Measurements from ENCODE around the gene OTOGL.
"Not testable (repeated sequence)": the region's sequence is repeated elsewhere in the genome, so short reads cannot be mapped to it uniquely, and the experiment has no call there.

OTOGL gene

GRCh38 chr12:80211671-80212070 lies 112.3 kb downstream of the OTOGL start:
- Histone ChIP-seq H3K9me3 (ENCODE audit: control insufficient read depth, insufficient read depth, low read length) (no peaks in the 10 kb centered on the region), H3K36me3 (ENCODE audit: insufficient read depth, low read length) (no peaks in the 10 kb centered on the region)

GRCh38 chr12:80212938-80213645 lies 113.8 kb downstream of the OTOGL start:
- no peak overlapping the region for H3K9ac ChIP-seq (ENCODE audit: low read depth, low read length)
- H3K4me1 ChIP-seq (ENCODE audit: insufficient read depth, low read length), result peaks cover 16% of the 10 kb centered on the region
- no peaks in the 10 kb centered on the region for H3K36me3 ChIP-seq (ENCODE audit: insufficient read depth, low read length)
- no peaks in the 10 kb centered on the region for H3K9me3 ChIP-seq (ENCODE audit: control insufficient read depth, insufficient read depth, low read length)

More at GRCh38 chr12:80211671-80212070, 112.3 kb downstream of the OTOGL start:
- H3K9ac ChIP-seq (ENCODE audit: low read depth, low read length), result no peak overlapping the region
- H3K4me1 ChIP-seq (ENCODE audit: insufficient read depth, low read length), result peaks cover 16% of the 10 kb centered on the region

GRCh38 chr12:80213871-80214270 lies 114.5 kb downstream of the OTOGL start:
- Histone ChIP-seq H3K9me3 (ENCODE audit: control insufficient read depth, insufficient read depth, low read length) (no peaks in the 10 kb centered on the region), H3K4me1 (ENCODE audit: insufficient read depth, low read length) (peaks cover 16% of the 10 kb centered on the region), H3K36me3 (ENCODE audit: insufficient read depth, low read length) (no peaks in the 10 kb centered on the region), H3K9ac (ENCODE audit: low read depth, low read length) (no peak overlapping the region)

- Histone ChIP-seq H3K9me3 (ENCODE audit: control insufficient read depth, insufficient read depth, low read length) (no peaks in the 10 kb centered on the region), H3K36me3 (ENCODE audit: insufficient read depth, low read length) (no peaks in the 10 kb centered on the region), H3K4me1 (ENCODE audit: insufficient read depth, low read length) (peaks cover 16% of the 10 kb centered on the region), H3K9ac (ENCODE audit: low read depth, low read length) (no peak overlapping the region)
These were observed 117.7 kb downstream of the OTOGL start for GRCh38 chr12:80217011-80217535.

- H3K9me3 ChIP-seq (ENCODE audit: control insufficient read depth, insufficient read depth, low read length); H3K9ac ChIP-seq (ENCODE audit: low read depth, low read length); H3K36me3 ChIP-seq (ENCODE audit: insufficient read depth, low read length); H3K4me1 ChIP-seq (ENCODE audit: insufficient read depth, low read length): not testable (repeated sequence)
These were observed 119.6 kb downstream of the OTOGL start for GRCh38 chr12:80218925-80219324.

DNA sequence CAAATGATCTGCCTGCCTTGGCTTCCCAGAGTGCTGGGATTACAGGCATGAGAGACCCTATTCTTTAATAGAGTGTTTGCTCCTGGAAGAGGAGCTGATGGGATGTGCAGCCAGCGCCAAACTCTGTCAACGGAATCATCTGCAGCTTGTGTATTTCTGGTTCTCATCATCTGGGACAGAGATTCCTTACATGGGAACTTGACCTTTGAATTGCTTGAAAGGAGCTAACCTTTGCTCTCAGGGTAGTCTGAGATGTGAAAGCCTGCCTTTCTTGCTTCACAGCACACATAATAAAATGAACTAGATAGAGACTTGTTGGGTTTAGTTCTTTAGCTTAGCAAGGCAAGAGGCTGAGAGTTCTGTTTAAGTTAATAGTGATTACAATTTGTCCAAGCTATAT lies 120.0 kb downstream of the OTOGL start:
- Histone ChIP-seq H3K9ac (ENCODE audit: low read depth, low read length) (no peak overlapping the region), H3K9me3 (ENCODE audit: control insufficient read depth, insufficient read depth, low read length) (no peaks in the 10 kb centered on the region), H3K4me1 (ENCODE audit: insufficient read depth, low read length) (no peaks in the 10 kb centered on the region), H3K36me3 (ENCODE audit: insufficient read depth, low read length) (no peaks in the 10 kb centered on the region)

GRCh38 chr12:80222261-80222660 lies 122.9 kb downstream of the OTOGL start:
- Histone ChIP-seq H3K9me3 (ENCODE audit: control insufficient read depth, insufficient read depth, low read length) (no peaks in the 10 kb centered on the region), H3K9ac (ENCODE audit: low read depth, low read length) (no peak overlapping the region), H3K36me3 (ENCODE audit: insufficient read depth, low read length) (no peaks in the 10 kb centered on the region), H3K4me1 (ENCODE audit: insufficient read depth, low read length) (peaks cover 3% of the 10 kb centered on the region; the same call in 1 of the 2 replicates)

- H3K9ac ChIP-seq (ENCODE audit: low read depth, low read length), result no peak overlapping the region
- H3K4me1 ChIP-seq (ENCODE audit: insufficient read depth, low read length), result peaks cover 12% of the 10 kb centered on the region
- H3K9me3 ChIP-seq (ENCODE audit: control insufficient read depth, insufficient read depth, low read length), result no peaks in the 10 kb centered on the region
- no peaks in the 10 kb centered on the region for H3K36me3 ChIP-seq (ENCODE audit: insufficient read depth, low read length)
These were observed 127.2 kb downstream of the OTOGL start for GRCh38 chr12:80226576-80226975.

GRCh38 chr12:80227904-80228303 lies 128.6 kb downstream of the OTOGL start:
- H3K9ac ChIP-seq (ENCODE audit: low read depth, low read length); H3K36me3 ChIP-seq (ENCODE audit: insufficient read depth, low read length); H3K9me3 ChIP-seq (ENCODE audit: control insufficient read depth, insufficient read depth, low read length): not testable (repeated sequence)
- H3K4me1 ChIP-seq (ENCODE audit: insufficient read depth, low read length), result peaks cover 12% of the 10 kb centered on the region

DNA sequence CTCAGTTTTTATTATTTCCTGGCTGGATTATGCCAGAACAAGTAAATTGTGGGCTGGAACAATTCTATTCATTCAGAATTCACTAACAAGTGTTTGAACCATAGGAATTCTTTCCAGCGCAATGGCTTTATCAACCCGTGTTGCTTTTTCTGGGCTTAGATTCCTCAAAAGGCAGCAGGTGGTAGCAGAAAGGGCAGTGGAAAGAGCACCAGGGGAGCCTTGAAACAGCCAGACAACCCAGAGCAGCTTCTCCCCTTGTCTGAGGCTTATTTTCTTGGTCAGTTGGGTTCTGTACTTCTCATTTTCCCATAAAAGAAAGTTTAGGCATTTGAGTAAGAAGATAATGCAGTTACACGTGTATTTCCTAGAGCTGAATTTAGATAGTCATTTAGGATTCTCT lies 130.7 kb downstream of the OTOGL start:
- no peak overlapping the region for H3K9ac ChIP-seq (ENCODE audit: low read depth, low read length)
- H3K4me1 ChIP-seq (ENCODE audit: insufficient read depth, low read length), result peaks cover 12% of the 10 kb centered on the region
- H3K36me3 ChIP-seq (ENCODE audit: insufficient read depth, low read length), result no peaks in the 10 kb centered on the region
- no peaks in the 10 kb centered on the region for H3K9me3 ChIP-seq (ENCODE audit: control insufficient read depth, insufficient read depth, low read length)

DNA sequence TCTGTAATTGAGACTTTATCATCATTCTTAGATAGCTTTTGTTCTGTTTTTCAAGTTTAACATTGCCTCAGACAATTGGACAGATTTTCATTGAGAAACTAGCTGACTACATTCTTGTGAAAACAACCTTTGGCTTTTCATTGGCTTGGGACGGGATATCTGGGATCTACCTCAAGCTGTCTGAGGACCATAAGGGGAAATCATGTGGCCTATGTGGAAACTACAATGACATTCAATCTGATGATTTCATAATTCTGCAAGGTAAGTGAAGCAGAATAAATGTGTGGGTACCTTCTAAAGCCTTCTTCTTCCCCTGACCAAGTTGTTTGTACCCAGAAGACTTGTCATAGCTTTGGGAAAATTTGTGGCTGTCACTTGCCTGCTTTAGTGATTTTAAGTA lies 133.5 kb downstream of the OTOGL start:
- peaks cover 9% of the 10 kb centered on the region; the same call in 1 of the 2 replicates for H3K4me1 ChIP-seq (ENCODE audit: insufficient read depth, low read length)
- no peak overlapping the region for H3K9ac ChIP-seq (ENCODE audit: low read depth, low read length)
- no peaks in the 10 kb centered on the region for H3K9me3 ChIP-seq (ENCODE audit: control insufficient read depth, insufficient read depth, low read length)

GRCh38 chr12:80233926-80234325 lies 134.6 kb downstream of the OTOGL start:
- H3K9ac ChIP-seq (ENCODE audit: low read depth, low read length), result no peak overlapping the region
- no peaks in the 10 kb centered on the region for H3K36me3 ChIP-seq (ENCODE audit: insufficient read depth, low read length)
- H3K9me3 ChIP-seq (ENCODE audit: control insufficient read depth, insufficient read depth, low read length), result no peaks in the 10 kb centered on the region
- H3K4me1 ChIP-seq (ENCODE audit: insufficient read depth, low read length), result peaks cover 9% of the 10 kb centered on the region; the same call in 1 of the 2 replicates

More for the DNA sequence above, 133.5 kb downstream of the OTOGL start:
- no peaks in the 10 kb centered on the region for H3K36me3 ChIP-seq (ENCODE audit: insufficient read depth, low read length)

GRCh38 chr12:80234667-80235066 lies 135.3 kb downstream of the OTOGL start:
- no peak overlapping the region for H3K9ac ChIP-seq (ENCODE audit: low read depth, low read length)
- peaks cover 8% of the 10 kb centered on the region; the same call in 1 of the 2 replicates for H3K4me1 ChIP-seq (ENCODE audit: insufficient read depth, low read length)
- no peaks in the 10 kb centered on the region for H3K36me3 ChIP-seq (ENCODE audit: insufficient read depth, low read length)
- H3K9me3 ChIP-seq (ENCODE audit: control insufficient read depth, insufficient read depth, low read length), result no peaks in the 10 kb centered on the region

- no peaks in the 10 kb centered on the region for H3K36me3 ChIP-seq (ENCODE audit: insufficient read depth, low read length)
- no peaks in the 10 kb centered on the region for H3K9me3 ChIP-seq (ENCODE audit: control insufficient read depth, insufficient read depth, low read length)
- H3K9ac ChIP-seq (ENCODE audit: low read depth, low read length), result no peak overlapping the region
- no peaks in the 10 kb centered on the region for H3K4me1 ChIP-seq (ENCODE audit: insufficient read depth, low read length)
These were observed 136.6 kb downstream of the OTOGL start for GRCh38 chr12:80235944-80236343.

DNA sequence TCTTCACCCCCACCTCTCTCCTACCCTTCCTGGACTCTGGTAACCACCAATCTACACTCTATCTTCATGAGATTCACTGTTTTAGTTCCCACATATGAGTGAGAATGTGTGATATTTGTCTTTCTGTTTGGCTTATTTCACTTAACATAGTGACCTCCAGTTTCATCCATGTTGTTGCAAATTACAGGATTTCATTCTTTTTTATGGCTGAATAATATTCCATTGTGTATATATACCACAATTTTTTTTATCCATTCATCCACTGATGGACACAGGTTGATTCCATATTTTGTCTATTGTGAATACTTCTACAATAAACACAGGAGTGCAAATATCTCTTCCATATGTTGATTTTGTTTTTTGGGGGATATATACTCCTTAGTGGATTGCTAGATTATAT lies 140.5 kb downstream of the OTOGL start:
- Histone ChIP-seq H3K36me3 (ENCODE audit: insufficient read depth, low read length) (no peaks in the 10 kb centered on the region), H3K9ac (ENCODE audit: low read depth, low read length) (no peak overlapping the region), H3K9me3 (ENCODE audit: control insufficient read depth, insufficient read depth, low read length) (no peaks in the 10 kb centered on the region), H3K4me1 (ENCODE audit: insufficient read depth, low read length) (no peaks in the 10 kb centered on the region; the same call in 1 of the 2 replicates)
